Left renal cortex interstitium (tissue), 4 donors: ENCODE results near the gene SLX9. TPM values are rescaled to one million over a fixed set of nuclear protein-coding genes. Genes with fewer than 3 reads are reported as not detected.
"Not testable (repeated sequence)": the region's sequence is repeated elsewhere in the genome, so short reads cannot be mapped to it uniquely, and the experiment has no call there.

Source experiments
- DNase-seq, 4 donors: peaks; one replicate each; pipeline ENCODE4 v3.0.0-alpha.2; 2013; ENCODE audit warnings: low read depth in 4 of 4, low spot score in 2 of 4, missing footprints in 1 of 4
- polyA plus RNA-seq, 4 donors: library from polyadenylated mRNA; unstranded; fragments of 120-200 nt; gene quantifications; one replicate each; pipeline ENCODE4 v1.2.1, GENCODE V29; 2013; ENCODE audit not compliant: insufficient read length in 4 of 4

The SLX9 gene
- polyA plus RNA-seq, 4 donors, result 14.4 to 28.3 (median 22.8) TPM

GRCh38 chr21:44928500-44929241, 11.2 kb upstream of the SLX9 start:
- DNase-seq, result not testable (repeated sequence)

DNA sequence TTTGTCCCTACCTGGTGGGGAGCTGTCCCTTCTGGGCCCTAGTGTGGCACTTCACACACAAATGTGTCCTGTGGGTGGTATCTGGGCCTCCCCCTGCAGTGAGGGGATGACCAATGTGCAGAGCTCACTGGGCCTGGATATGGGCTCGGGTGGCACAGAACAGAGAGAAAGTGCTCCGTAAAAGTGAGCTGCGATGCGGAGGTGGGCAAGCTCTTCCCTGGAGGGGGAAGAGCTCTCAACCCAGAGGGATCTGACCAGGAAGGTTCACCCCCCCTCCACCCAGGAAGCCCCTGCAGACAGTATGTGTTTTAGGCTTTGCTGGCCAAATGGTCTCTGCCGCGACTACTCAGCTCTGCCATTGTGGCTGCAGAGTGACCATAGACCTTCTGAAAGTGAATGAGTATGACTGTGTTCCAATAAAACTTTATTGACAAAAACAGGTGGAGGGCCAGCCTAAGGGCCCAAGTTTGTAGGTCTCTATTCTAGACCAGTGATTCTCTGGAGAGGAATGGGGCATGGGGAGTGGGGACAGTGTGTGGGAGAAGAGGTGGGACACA, 10.5 kb upstream of the SLX9 start:
- DNase-seq, result no peak

DNA sequence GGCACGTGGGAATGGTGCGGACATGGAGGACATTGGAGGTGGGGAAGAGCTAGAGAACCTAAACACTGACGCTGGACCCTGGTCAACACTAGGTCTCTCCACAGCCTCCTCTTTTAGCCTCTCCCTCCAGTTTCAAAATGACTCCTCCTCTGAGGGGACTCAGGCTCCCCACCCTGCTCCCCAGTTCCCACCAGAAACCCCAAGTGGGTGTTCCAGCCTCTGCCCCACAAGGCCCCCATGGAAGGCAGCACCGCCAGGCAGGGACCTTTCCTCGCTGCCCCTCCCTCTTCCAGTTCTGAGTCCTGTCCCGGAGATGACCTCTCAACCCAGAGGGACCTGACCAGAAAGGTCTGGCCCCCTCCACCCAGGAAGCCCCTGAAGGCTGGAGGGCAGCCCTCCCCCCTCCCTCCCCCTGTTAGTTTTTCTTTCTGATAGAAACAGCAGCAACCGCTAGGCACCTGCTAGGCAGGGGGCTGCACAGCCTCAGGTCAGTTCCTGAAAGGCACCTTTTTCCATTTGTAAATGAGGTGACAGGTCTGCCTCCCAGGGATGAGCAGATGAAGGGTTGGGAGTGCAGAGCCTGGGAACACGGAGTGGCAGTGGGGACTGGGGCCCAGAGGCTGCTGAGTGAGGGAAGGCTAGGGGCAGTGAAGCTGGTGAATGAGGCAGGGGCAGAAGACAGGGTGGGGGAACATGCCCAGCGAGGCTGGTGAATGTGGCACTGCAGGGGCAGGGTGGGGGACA, 9.9 kb upstream of the SLX9 start:
- DNase-seq, result no peak

DNA sequence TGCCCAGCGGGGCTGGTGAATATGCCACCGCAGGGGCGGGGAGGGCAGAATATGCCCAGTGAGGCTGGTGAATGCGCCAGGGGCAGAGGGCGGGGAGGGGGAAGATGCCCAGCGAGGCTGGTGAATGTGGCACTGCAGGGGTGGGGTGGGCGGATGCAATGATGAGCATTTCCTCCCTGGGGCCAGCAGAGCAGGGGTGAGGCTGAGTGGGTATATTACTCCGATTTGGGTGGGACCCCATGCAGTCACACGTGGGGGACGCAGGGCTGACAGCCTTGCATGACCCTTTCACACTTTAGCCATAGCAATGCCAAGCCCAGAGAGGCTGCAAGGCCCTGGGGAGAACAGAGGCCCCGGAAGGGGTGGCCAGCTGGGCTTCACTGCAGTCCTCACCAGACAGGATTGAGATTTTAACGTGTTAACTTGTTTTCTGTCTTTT, 9.3 kb upstream of the SLX9 start:
- no peak for DNase-seq

DNA sequence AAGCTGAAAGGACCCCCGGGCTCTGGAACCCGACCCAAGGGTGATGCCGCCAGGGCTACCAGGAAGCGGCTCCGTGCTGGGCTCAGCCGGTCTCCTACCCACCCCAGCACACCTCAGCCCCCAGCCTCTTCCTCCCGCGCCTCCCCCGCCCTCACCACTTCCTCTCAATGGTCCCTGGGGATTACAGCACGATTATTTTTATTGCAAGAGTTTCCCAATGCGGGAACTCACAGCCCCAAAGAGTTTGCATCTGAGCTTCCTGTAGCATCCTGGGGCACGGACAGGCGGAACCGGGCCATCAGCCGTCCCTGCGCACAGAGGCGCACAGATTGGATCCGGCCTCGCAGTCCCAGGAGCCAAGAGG, 8.7 kb upstream of the SLX9 start:
- no peak for DNase-seq

DNA sequence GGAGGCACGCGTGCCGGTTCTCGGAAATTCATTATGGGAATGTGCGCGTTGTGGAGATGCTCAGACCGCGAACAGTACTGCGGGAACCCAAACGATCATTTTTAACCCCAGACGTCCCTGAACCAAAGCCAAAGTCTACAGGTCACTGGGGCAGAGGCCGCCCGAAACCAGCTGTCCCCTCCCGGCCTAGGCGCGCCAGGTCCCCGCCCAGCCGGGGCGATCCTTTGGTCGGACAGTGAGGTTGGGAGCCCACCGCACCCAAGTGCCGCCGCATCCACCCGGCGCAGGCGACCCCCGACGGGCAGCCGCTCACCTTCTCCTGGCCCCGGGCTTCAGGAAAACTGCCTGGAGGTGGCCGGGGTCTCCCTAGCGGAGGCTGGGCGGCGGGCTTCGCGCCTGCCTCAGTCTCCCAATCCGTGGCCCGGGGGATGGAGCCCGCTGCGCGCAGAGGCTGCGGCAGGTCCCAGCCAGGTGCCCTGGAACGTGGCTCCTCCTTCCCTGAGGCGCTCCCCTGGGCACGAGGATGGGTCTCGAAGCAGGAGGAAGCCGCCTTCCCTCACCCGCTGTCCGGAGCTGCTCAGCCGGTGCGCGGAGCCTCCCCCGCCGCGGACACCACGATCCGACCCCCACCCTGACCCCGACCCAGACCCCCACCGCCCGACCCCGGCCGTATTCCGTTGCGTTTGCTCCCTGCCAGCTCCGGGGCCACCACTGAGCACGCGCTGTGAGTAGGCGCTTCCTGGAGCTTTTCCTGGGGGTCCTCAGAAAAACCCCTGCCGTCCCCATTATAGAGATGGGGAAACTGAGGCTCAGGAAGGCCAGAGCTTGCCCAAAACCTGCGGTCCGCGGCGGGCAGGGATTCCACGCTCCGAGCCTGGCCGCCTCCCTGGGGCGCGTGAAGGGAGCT, 8.1 kb upstream of the SLX9 start:
- DNase-seq, result no peak

- no peak for DNase-seq
These were observed 7.2 kb upstream of the SLX9 start for GRCh38 chr21:44932408-44933181.

- no peak for DNase-seq
These were observed 6.5 kb upstream of the SLX9 start for GRCh38 chr21:44933199-44933917.

DNA sequence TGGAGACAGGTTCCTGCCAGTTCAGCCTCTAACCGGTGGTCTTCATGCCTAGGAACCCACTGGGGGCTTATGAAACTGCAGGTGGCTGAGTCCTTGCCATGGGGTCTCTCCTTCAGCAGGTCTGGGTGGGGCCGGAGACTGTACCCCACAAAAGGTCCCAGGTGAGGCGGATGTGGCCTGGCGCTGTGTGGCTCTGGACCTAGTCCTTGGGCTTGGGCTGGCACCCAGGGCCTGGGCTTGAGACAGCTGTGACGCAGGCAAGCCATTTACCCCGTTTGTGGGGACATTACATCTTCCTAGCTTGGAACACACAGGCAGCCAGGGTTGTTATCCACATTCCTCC, 5.9 kb upstream of the SLX9 start:
- DNase-seq, result no peak

- DNase-seq, result no peak
These were observed 5.6 kb upstream of the SLX9 start for GRCh38 chr21:44934276-44934675.

DNA sequence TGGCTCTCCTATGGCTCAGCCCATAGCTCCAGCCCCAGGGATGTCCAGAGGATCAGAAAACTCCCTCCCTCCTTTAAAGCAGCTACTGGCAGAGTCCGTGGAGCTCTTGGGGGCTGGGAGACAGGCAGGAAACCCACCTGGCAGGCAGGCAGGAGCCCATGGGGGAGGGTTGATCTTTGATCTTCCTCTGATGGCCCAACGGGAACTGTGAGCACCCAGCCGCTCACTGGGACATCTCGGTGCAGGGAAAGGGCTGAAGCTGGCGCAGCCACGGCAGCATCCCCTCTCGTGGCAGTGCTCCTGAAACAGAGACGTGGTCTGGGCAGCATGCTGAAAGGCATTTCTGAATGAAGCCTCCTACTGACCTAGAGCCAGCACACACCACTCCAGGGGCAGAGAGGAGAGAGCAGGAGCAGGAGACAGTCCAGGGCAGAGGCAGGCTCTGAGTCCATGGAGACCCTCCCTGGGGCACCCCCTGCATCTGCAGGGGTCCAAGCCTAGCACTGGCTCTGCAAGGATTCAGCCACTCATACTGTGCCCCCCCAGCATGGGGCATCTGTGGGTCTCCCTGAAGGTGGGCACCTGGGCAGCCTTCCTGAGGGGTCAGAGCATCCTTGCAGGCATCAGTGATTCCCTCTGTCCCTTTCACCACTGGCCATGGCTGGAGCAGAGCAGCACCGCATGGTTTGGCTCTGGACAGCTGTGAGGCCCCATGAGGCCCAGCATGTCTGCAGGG, 4.9 kb upstream of the SLX9 start:
- no peak for DNase-seq

GRCh38 chr21:44935533-44935927, 4.3 kb upstream of the SLX9 start:
- DNase-seq, result no peak

- DNase-seq, result no peak
These were observed 877 bp upstream of the SLX9 start for GRCh38 chr21:44938772-44939531.

DNA sequence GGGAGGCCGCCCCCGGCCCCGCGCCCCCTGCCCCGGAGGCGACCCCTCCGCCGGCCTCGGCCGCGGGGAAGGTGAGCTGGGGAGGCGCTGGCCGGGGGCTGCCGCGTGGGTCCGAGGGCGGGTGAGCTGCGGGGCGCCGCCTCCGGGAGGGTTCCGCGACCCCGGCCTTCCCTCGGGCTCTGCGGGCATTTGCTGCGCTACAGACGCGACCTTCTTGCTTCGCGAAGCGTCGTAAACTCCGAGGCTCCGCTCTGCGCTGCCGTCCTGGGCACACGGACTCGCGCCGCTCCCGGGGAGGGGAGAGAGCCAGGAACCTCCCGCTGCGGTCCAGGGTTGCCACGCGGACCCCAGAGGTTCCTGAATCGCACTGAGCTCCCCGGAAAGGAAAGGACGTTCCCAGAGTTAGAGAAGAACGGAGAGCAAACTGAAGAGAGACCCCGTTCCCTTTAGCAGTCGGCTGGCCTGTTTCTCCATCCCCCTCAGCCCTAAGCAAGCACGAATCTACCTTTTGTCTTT, 345 bp downstream of the SLX9 start:
- DNase-seq, result no peak

DNA sequence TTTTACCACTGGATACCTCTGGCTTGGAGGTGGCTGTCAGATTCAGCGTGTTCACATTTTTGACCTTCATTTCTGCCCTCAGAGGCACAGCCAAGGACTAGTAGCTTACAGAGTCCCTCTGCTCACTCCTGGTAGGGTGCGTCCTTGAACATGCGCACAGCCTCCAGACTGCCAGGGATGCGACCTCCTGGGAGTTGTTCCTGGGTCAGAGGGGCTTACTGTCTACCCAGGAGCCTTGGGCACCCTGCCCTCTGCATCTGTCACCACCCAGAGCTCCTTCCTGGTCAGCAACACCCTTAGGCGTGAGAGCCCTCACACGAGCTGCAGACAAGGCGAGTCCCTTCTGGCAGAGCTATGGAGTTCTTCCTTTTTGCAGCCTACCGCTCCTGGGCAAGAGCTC, 1.7 kb downstream of the SLX9 start:
- DNase-seq, result no peak

- DNase-seq, result no peak
These were observed 2.7 kb downstream of the SLX9 start for GRCh38 chr21:44942566-44942965.

DNA sequence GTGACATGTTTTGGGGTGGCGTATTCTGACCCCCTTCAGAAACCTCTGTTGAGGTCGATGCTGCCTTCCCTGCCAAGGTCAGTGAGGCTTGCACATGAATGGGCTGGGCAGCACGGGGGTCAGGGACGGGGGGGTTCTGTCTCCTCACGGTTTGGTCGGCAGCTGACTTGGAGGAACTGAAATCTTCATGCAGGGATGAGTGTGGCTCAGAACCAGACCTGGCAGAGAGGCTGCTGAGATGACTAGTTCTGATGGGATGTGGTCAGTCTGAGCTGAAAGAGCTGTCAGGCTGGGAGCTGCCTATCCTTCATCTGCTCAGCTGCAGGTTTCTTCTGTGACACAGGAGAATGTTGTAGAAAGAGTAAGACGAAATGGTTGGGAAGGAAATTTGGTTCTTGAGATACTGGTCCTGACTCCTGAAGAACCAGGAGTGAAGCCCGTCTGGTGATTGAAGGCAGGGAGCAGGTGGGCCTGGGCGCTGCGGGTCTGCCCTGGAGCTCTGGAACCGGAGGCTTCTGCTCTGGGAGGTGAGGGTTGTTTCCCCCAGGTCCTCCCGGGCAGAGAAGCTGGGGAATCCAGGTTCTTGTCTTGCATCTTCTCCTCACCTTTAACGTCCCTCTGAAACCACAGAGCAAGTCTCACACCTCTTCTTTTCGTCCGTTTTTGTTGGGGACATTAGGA, 3.3 kb downstream of the SLX9 start:
- no peak for DNase-seq
